Transverse colon (tissue), 4 donors: ENCODE results near the gene EFCAB7. TPM values are rescaled to one million over a fixed set of nuclear protein-coding genes. Genes with fewer than 3 reads are reported as not detected.
A peak's percentile ranks its signal among the peaks of the same experiment; 100 is the strongest.

Experiments used
- DNase-seq: peaks from one replicate; pipeline ENCODE4 v3.0.0-alpha.2; 2019
- H3K27ac ChIP-seq, 4 donors: fragments of 200-600 bp; sonication (generic); 2 replicates each; pipeline ENCODE4 v1.5.1; 2016 to 2018; ENCODE audit warnings: inconsistent platforms in 4 of 4
- H3K27me3 ChIP-seq: fragments of 200-600 bp; sonication (generic); 2 replicates; pipeline ENCODE4 v1.5.1; 2017; ENCODE audit warnings: inconsistent platforms
- H3K36me3 ChIP-seq, 4 donors: fragments of 200-600 bp; sonication (generic); 2 replicates each; pipeline ENCODE4 v1.5.1; 2017 to 2019; ENCODE audit warnings: inconsistent platforms in 4 of 4
- H3K4me1 ChIP-seq, 4 donors: fragments of 200-600 bp; sonication (generic); 2 replicates each; pipeline ENCODE4 v1.5.1; 2017 to 2020; ENCODE audit warnings: inconsistent platforms in 4 of 4
- H3K4me3 ChIP-seq, 4 donors: fragments of 200-600 bp; sonication (generic); 1 replicate in 1 of 4; 2 replicates in 3 of 4; pipeline versions ENCODE4 v1.5.1 to v1.6.1; 2017 to 2019; ENCODE audit warnings: inconsistent platforms in 4 of 4
- H3K9me3 ChIP-seq, 2 donors: fragments of 200-600 bp; sonication (generic); 2 replicates each; pipeline ENCODE4 v1.5.1; 2017 to 2019; ENCODE audit warnings: inconsistent platforms in 2 of 2
- EP300 ChIP-seq: sonication (generic); formaldehyde crosslinking; IDR thresholded peaks from one replicate; pipeline ENCODE4 v1.6.1; 2017; ENCODE audit warnings: antibody characterized with exemption, low read depth
- POLR2A ChIP-seq: fragments of 450-650 bp; IDR thresholded peaks from one replicate; pipeline ENCODE4 v1.6.1; 2016; ENCODE audit warnings: antibody characterized with exemption, mild to moderate bottlenecking, moderate library complexity
- POLR2AphosphoS5 ChIP-seq, 3 donors: sonication (generic); formaldehyde crosslinking; IDR thresholded peaks; one replicate each; pipeline ENCODE4 v1.6.1; 2016; ENCODE audit warnings: antibody characterized with exemption in 3 of 3
- WGBS, 2 donors: methylation state at CpG; one replicate each; pipeline ENCODE4 v1.1.5; 2018; ENCODE audit warnings: low coverage in 1 of 2; 5-methylcytosine and 5-hydroxymethylcytosine counted together
- in situ Hi-C, 4 donors: fragments of 200-750 bp; cut with MboI; loops; one replicate each; pipeline versions ENCODE4 v1.15.0 to v1.15.1; 2017; ENCODE audit warnings: low sequenced_read_pairs in 3 of 4, low pct_ligation_motif_present in 1 of 4, low pct_unique_long_range_greater_than_20kb in 1 of 4
- intact Hi-C: fragments of 100-400 bp; cut with DNase I; formaldehyde crosslinking; loops from one replicate; pipeline ENCODE4 v1.15.1; 2023; ENCODE audit warnings: low total_unique reads
- total RNA-seq, 4 donors: library from RNA; depleted of rRNA; stranded (reverse); fragments of >200 nt; gene quantifications; one replicate each; pipeline ENCODE4 v1.1.0, GENCODE V29; 2016
- TF ChIP-seq, protein P1 (sequence below), 5 experiments: fragments of 200-600 bp in 3 of 5; fragments of 450-650 bp in 2 of 5; sonication (generic) in 3 of 5; IDR thresholded peaks; 1 replicate in 2 of 5; 2 replicates in 3 of 5; pipeline ENCODE4 v1.5.1; 2016 to 2017; ENCODE audit warnings: antibody characterized with exemption in 5 of 5, inconsistent platforms in 3 of 5, mild to moderate bottlenecking in 2 of 5, moderate library complexity in 1 of 5

EFCAB7 gene
- total RNA-seq, 4 donors from 2014 or later, result 3.8 to 6.4 (median 4.2) TPM; not detected in 1

DNA sequence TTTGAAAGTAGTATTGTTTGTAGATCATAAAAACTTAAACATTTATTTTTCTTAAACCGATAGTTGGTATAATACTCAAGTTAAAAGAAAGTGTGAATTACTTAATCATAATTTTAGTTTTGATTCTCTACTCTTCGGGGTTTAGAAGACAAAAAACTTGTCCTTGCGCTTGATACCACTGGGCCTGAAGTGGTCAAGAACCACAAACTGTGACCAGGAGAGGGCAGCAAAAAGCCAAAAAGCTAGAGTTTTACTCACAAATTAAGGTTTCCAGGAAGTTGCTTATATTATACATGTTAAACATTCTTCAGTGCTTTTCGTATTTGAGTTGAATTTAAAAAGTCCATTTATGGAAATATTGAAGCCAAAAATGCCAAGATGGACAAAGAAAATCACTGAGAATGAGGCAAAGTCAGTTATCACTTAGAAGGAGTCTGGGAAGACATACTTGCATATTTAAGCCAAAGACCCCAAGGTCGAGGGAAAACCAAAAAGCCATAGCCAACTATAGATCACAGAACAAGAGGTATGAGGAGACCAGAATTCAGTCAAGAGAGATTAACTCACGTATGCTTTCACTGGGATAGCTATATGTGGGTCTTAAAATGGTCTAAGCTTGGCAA, 34.2 kb downstream of the EFCAB7 start:
- 68 to 75% methylated on average over 5 to 6 of the region's 6 CpGs for whole genome bisulfite sequencing, 2 donors
- Histone ChIP-seq H3K9me3 (no peaks in the 10 kb centered on the region), H3K4me1 (no peaks in the 10 kb centered on the region), H3K4me3 (no peak overlapping the region), H3K27ac (no peak overlapping the region), H3K27me3 (no peaks in the 10 kb centered on the region), H3K36me3 (no peaks in the 10 kb centered on the region)
- peak; percentile 31 for DNase-seq
- TF ChIP-seq EP300, result no peak
- TF ChIP-seq, protein P1, sequence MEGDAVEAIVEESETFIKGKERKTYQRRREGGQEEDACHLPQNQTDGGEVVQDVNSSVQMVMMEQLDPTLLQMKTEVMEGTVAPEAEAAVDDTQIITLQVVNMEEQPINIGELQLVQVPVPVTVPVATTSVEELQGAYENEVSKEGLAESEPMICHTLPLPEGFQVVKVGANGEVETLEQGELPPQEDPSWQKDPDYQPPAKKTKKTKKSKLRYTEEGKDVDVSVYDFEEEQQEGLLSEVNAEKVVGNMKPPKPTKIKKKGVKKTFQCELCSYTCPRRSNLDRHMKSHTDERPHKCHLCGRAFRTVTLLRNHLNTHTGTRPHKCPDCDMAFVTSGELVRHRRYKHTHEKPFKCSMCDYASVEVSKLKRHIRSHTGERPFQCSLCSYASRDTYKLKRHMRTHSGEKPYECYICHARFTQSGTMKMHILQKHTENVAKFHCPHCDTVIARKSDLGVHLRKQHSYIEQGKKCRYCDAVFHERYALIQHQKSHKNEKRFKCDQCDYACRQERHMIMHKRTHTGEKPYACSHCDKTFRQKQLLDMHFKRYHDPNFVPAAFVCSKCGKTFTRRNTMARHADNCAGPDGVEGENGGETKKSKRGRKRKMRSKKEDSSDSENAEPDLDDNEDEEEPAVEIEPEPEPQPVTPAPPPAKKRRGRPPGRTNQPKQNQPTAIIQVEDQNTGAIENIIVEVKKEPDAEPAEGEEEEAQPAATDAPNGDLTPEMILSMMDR (IDR thresholded peaks at IDR 0.05), result peak in 4 of 5 experiments; percentile 30 to 38 (median 36)
- intact Hi-C loops (no loop called here), in situ Hi-C loops (no loop called here)

DNA sequence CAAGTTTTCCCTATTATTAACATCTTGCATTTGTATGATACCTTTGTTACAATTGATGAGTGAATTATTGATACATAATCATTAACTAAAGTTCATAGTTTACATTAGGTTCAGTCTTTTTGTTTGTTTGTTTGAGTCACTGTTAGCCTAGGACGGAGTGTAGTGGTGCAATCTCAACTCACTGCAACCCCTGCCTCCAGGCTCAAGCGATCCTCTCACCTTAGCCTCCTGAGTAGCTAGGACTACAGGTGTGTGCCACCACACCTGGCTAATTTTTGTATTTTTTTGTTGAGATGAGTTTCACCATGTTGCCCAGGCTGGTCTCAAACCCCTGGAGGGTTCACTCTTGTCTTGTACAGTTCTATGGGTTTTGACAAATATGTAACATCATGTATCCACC, 36.0 kb downstream of the EFCAB7 start:
- intact Hi-C loops (no loop called here), in situ Hi-C loops (no loop called here)
- no peak for DNase-seq
- H3K27ac ChIP-seq, result no peak overlapping the region
- H3K4me1 ChIP-seq, result no peaks in the 10 kb centered on the region
- no peaks in the 10 kb centered on the region for H3K9me3 ChIP-seq
- no peaks in the 10 kb centered on the region for H3K27me3 ChIP-seq
- no peak overlapping the region for H3K4me3 ChIP-seq
- no peak for TF ChIP-seq EP300
- no peak for TF ChIP-seq POLR2A
- TF ChIP-seq POLR2AphosphoS5 (IDR thresholded peaks at IDR 0.05), result no peak
- TF ChIP-seq, protein P1 (IDR thresholded peaks at IDR 0.05), result no peak
- H3K36me3 ChIP-seq, result no peaks in the 10 kb centered on the region
- WGBS, 2 donors, result 82 to 96% methylated on average over 2 of the region's 2 CpGs

DNA sequence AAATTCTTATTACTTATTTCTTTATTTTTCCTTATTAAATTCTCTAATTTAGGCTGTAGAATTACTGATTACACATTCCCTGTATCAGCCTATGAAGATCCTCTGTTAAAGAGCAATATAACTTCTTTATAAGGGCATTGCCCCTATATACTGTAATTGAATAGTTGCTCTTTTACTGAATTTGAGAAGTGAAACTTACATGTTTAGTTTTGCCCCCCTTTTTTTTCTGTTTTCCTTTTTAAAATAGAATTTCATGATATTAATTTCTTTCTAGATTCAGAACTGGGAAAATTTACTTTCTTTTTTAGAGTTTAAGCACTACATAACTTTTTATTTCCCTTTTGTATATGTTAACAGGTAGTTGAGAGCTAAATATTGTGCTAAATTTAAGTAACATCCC, 40.4 kb downstream of the EFCAB7 start:
- no peak for DNase-seq
- TF ChIP-seq POLR2A (no peak), POLR2AphosphoS5 (IDR thresholded peaks at IDR 0.05) (no peak), EP300 (no peak)
- TF ChIP-seq, protein P1 (IDR thresholded peaks at IDR 0.05), result no peak
- Histone ChIP-seq H3K4me3 (no peak overlapping the region), H3K36me3 (no peaks in the 10 kb centered on the region), H3K9me3 (no peaks in the 10 kb centered on the region), H3K27me3 (no peaks in the 10 kb centered on the region), H3K27ac (no peak overlapping the region), H3K4me1 (no peaks in the 10 kb centered on the region)
- intact Hi-C loops (no loop called here), in situ Hi-C loops (no loop called here)

DNA sequence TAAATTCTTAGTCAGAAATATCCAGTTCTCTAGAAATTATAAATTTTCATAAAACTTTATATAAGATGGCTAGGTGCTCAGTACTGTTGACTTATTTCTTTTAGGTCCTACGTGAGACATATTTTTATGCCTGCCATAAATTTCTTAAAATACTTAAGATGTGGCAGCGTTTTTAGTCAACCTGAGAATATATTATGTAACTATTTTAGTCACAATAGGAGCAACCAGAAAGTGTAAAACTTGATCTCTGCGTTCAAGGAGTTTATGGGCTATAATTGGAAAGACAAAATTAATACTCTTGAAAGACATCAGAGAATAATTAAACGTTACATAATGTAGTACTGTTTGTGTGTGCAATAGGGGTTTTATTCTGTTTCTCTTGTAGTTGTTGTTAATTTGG, 45.7 kb downstream of the EFCAB7 start:
- H3K4me1 ChIP-seq, result no peaks in the 10 kb centered on the region
- H3K27me3 ChIP-seq, result no peaks in the 10 kb centered on the region
- 70 to 73% methylated on average over 4 of the region's 4 CpGs for WGBS, 2 donors
- in situ Hi-C loops, result no loop called here
- H3K27ac ChIP-seq, result no peak overlapping the region
- no peaks in the 10 kb centered on the region for H3K9me3 ChIP-seq
- intact Hi-C loops, result no loop called here
- H3K36me3 ChIP-seq, result no peaks in the 10 kb centered on the region
- TF ChIP-seq, protein P1 (IDR thresholded peaks at IDR 0.05), result no peak
- TF ChIP-seq EP300, result no peak
- TF ChIP-seq POLR2AphosphoS5 (IDR thresholded peaks at IDR 0.05), result no peak
- no peak for TF ChIP-seq POLR2A
- H3K4me3 ChIP-seq, result no peak overlapping the region
- DNase-seq, result no peak
